ENCODE measurements around the gene PARM1.

PARM1 gene

GRCh38 chr4:75071317-75071716 lies 138.4 kb downstream of the PARM1 start:
- TF ChIP-seq, protein P1, sequence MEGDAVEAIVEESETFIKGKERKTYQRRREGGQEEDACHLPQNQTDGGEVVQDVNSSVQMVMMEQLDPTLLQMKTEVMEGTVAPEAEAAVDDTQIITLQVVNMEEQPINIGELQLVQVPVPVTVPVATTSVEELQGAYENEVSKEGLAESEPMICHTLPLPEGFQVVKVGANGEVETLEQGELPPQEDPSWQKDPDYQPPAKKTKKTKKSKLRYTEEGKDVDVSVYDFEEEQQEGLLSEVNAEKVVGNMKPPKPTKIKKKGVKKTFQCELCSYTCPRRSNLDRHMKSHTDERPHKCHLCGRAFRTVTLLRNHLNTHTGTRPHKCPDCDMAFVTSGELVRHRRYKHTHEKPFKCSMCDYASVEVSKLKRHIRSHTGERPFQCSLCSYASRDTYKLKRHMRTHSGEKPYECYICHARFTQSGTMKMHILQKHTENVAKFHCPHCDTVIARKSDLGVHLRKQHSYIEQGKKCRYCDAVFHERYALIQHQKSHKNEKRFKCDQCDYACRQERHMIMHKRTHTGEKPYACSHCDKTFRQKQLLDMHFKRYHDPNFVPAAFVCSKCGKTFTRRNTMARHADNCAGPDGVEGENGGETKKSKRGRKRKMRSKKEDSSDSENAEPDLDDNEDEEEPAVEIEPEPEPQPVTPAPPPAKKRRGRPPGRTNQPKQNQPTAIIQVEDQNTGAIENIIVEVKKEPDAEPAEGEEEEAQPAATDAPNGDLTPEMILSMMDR (IDR thresholded peaks at IDR 0.05; ENCODE audit: low read depth, low read length, missing control alignments) = no peak
- no peak overlapping the region for H3K4me3 ChIP-seq (replicated peaks; ENCODE audit: low read depth, low read length)
- DNase-seq (ENCODE audit: extremely low read depth, low read depth) = no peak

DNA sequence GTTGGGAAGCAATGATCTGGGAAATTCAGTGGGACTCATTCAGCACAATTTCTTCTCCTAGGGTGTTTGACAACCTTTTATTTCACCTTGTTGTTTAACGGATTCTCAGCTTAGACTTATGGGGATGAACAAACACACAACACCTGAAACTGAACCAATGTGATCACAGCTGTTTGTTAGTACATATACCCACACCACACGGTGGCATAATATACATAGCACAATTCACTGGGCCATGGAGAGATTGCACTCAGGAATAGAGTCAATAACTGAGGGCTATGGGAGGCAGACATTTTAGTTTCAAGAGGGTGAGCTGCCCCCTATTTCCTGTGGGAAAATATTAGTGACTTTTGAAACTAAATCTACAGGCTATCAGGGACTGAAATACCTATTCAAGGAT lies 148.0 kb downstream of the PARM1 start:
- DNase-seq (ENCODE audit: extremely low read depth, low read depth) = no peak
- TF ChIP-seq, protein P1 (IDR thresholded peaks at IDR 0.05; ENCODE audit: low read depth, low read length, missing control alignments) = no peak
- no peak overlapping the region for H3K4me3 ChIP-seq (replicated peaks; ENCODE audit: low read depth, low read length)

GRCh38 chr4:75081561-75081960 lies 148.6 kb downstream of the PARM1 start:
- TF ChIP-seq, protein P1 (IDR thresholded peaks at IDR 0.05; ENCODE audit: low read depth, low read length, missing control alignments) = no peak
- DNase-seq (ENCODE audit: extremely low read depth, low read depth) = no peak
- no peak overlapping the region for H3K4me3 ChIP-seq (replicated peaks; ENCODE audit: low read depth, low read length)

DNA sequence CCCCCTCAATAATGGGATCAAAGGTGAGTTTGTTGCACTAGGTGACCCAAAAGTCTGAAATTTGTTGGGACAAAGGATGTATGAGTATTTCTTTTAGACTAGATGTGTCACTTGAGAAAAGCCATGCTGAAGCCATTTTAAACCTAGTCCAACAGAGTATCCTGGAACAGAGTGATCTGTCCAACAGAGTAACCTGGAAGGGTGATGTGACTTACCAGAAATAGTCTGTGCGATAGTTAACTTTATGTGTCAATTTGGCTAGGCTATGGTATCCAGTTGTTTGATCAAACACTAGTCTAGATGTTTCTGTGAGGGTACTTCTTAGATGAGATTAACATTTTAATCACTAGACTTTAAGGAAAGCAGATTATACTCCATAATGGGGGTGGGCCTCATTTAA lies 154.5 kb downstream of the PARM1 start:
- DNase-seq (ENCODE audit: extremely low read depth, low read depth) = no peak

GRCh38 chr4:75087865-75088264 lies 154.9 kb downstream of the PARM1 start:
- no peak overlapping the region for H3K4me3 ChIP-seq (replicated peaks; ENCODE audit: low read depth, low read length)
- TF ChIP-seq, protein P1 (IDR thresholded peaks at IDR 0.05; ENCODE audit: low read depth, low read length, missing control alignments) = no peak
- DNase-seq (ENCODE audit: extremely low read depth, low read depth) = no peak

More for the DNA sequence above, 154.5 kb downstream of the PARM1 start:
- TF ChIP-seq, protein P1 (IDR thresholded peaks at IDR 0.05; ENCODE audit: low read depth, low read length, missing control alignments) = no peak
- H3K4me3 ChIP-seq (replicated peaks; ENCODE audit: low read depth, low read length) = no peak overlapping the region

DNA sequence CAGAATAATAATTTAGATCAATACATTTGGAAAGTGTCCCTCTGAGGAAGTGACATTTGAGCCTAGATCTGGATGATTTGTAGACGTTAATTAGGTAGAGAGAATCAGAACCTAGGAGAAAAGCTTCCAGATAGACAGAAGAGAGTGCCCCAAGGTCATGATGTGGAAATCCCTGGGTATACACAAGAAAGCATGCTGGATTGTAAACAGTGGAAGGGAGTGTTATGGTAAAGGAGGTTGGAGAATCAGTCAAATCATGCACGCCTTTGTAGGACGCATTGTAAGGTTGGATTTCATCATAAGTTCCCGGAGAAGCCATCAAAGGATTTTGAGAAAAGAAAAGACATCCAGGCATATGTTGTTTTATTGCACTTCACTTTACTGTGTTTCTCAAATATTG lies 156.3 kb downstream of the PARM1 start:
- no peak overlapping the region for H3K4me3 ChIP-seq (replicated peaks; ENCODE audit: low read depth, low read length)
- DNase-seq (ENCODE audit: extremely low read depth, low read depth) = no peak
- TF ChIP-seq, protein P1 (IDR thresholded peaks at IDR 0.05; ENCODE audit: low read depth, low read length, missing control alignments) = no peak

- DNase-seq (ENCODE audit: extremely low read depth, low read depth) = no peak
- H3K4me3 ChIP-seq (replicated peaks; ENCODE audit: low read depth, low read length) = no peak overlapping the region
- TF ChIP-seq, protein P1 (IDR thresholded peaks at IDR 0.05; ENCODE audit: low read depth, low read length, missing control alignments) = no peak
Observed at GRCh38 chr4:75099321-75099720, 166.4 kb downstream of the PARM1 start.
